HFFc6 (cell line): ENCODE results near the gene NEO1. TPM values are rescaled to one million over a fixed set of nuclear protein-coding genes. Genes with fewer than 3 reads are reported as not detected.

Source experiments
- DNase-seq: peaks from one replicate; pipeline ENCODE4 v3.0.0-alpha.2; 2018
- H3K27ac Mint-ChIP-seq: 2 replicates; pipeline ENCODE4 v1.8.0; 2020; ENCODE audit warnings: mild to moderate bottlenecking, mixed read lengths
- H3K27me3 Mint-ChIP-seq: 2 replicates; pipeline ENCODE4 v1.8.0; 2021; ENCODE audit warnings: mild to moderate bottlenecking, moderate library complexity, mixed read lengths; ENCODE audit not compliant: insufficient read depth
- H3K36me3 Mint-ChIP-seq: 2 replicates; pipeline ENCODE4 v1.8.0; 2021; ENCODE audit warnings: low read depth, mixed read lengths
- H3K4me1 Mint-ChIP-seq: 2 replicates; pipeline ENCODE4 v1.8.0; 2020; ENCODE audit warnings: low read depth, mixed read lengths
- H3K4me3 Mint-ChIP-seq: 2 replicates; pipeline ENCODE4 v1.8.0; 2020; ENCODE audit warnings: mild to moderate bottlenecking, moderate library complexity, mixed read lengths
- H3K9me3 Mint-ChIP-seq: 2 replicates; pipeline ENCODE4 v1.8.0; 2020; ENCODE audit warnings: mild to moderate bottlenecking, mixed read lengths
- total RNA-seq, 6 experiments: library from RNA; stranded (reverse); fragmentation: NEBNext Ultra II Directional; extraction: Animal tissue kit (Norgen Biotek cat#: 25700); gene quantifications; 2 replicates in 1 of 6; 3 replicates in 5 of 6; pipeline ENCODE4 v1.2.3, GENCODE V29; 2021
- TF ChIP-seq, protein P1 (sequence below): fragments of 200-600 bp; sonication (generic); IDR thresholded peaks from 2 replicates; pipeline ENCODE4 v1.5.0; 2021; ENCODE audit warnings: antibody characterized with exemption, mild to moderate bottlenecking

Gene NEO1
- total RNA-seq, 6 experiments from 2014 or later = 6.4 to 20.3 (median 16.3) TPM

DNA sequence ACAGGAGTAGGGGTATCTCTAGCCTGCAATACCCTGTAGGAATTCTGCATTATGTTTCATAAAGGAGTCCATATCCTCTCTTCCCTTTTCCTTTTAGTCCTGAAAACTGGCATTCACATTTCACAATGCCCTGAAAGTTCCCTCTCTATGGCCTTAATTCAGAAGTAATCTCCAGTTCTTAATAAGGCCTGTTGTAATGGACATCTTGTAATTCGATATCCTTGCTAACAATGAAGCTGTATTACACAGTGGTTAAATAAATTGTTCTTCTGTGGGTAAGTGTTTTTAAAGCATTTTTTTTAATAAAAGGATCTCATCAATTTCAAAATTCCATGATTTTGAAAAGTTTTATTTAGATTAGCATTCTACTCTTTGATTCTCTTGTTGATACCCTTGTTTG lies 34.3 kb upstream of the NEO1 start:
- Mint-ChIP-seq H3K27ac (no peak overlapping the region), H3K9me3 (no peaks in the 10 kb centered on the region), H3K4me1 (peaks cover 41% of the 10 kb centered on the region), H3K27me3 (peaks cover 9% of the 10 kb centered on the region), H3K36me3 (no peaks in the 10 kb centered on the region), H3K4me3 (no peak overlapping the region)
- no peak for DNase-seq
- TF ChIP-seq, protein P1, sequence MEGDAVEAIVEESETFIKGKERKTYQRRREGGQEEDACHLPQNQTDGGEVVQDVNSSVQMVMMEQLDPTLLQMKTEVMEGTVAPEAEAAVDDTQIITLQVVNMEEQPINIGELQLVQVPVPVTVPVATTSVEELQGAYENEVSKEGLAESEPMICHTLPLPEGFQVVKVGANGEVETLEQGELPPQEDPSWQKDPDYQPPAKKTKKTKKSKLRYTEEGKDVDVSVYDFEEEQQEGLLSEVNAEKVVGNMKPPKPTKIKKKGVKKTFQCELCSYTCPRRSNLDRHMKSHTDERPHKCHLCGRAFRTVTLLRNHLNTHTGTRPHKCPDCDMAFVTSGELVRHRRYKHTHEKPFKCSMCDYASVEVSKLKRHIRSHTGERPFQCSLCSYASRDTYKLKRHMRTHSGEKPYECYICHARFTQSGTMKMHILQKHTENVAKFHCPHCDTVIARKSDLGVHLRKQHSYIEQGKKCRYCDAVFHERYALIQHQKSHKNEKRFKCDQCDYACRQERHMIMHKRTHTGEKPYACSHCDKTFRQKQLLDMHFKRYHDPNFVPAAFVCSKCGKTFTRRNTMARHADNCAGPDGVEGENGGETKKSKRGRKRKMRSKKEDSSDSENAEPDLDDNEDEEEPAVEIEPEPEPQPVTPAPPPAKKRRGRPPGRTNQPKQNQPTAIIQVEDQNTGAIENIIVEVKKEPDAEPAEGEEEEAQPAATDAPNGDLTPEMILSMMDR = no peak

DNA sequence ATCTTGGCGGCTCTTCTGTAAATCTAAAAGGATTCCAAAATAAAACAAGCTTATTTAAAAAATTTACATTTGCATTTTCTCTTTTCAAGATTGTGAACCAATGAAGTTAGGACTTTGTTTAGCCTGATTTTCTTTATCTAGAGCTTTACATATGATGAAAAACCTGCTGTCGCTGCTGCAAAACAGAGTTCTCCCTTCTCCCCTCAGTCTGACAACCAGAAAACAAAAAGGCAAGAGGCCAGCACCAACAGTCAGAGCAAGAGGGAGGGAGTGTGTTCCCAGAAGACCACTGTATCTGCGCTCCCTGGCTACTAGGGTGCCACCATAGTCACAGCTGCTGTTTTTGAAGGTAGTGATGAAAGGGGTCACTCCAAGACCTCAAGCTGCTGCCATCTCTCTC lies 33.1 kb upstream of the NEO1 start:
- H3K36me3 Mint-ChIP-seq = no peaks in the 10 kb centered on the region

DNA sequence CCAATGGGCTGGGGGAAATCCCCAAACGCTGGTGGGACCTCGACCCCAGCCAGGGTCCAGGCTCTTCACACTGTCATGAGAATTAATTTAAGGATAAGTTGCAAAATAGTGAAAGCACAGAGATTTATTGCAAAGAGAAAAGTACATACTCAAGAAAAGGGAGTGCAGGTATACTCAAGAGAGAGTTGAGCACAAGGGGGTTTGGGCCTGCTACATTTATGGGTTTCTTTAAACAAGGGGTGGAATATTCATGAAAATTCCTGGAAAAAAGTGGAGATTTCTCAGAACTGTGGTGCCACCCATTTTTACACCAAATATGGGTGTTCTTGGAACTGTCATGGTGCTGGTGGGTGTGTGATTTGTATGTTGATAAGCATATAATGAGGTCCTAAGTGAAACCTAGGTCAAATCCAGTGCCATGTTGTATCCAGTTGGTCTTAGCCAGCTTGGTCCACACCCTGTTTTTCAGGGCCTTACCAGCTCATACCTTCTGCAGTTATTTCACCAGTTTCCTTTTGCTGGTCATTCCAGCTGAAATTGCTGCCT lies 32.6 kb upstream of the NEO1 start:
- DNase-seq = no peak
- TF ChIP-seq, protein P1 = no peak
- Mint-ChIP-seq H3K9me3 (no peaks in the 10 kb centered on the region), H3K4me3 (no peak overlapping the region), H3K27me3 (peaks cover 10% of the 10 kb centered on the region), H3K4me1 (peaks cover 41% of the 10 kb centered on the region), H3K36me3 (no peaks in the 10 kb centered on the region), H3K27ac (no peak overlapping the region)

More for the DNA sequence above, 33.1 kb upstream of the NEO1 start:
- TF ChIP-seq, protein P1 = no peak
- DNase-seq = no peak
- Mint-ChIP-seq H3K9me3 (no peaks in the 10 kb centered on the region), H3K4me3 (no peak overlapping the region), H3K27ac (no peak overlapping the region), H3K27me3 (peaks cover 11% of the 10 kb centered on the region), H3K4me1 (peaks cover 41% of the 10 kb centered on the region)

DNA sequence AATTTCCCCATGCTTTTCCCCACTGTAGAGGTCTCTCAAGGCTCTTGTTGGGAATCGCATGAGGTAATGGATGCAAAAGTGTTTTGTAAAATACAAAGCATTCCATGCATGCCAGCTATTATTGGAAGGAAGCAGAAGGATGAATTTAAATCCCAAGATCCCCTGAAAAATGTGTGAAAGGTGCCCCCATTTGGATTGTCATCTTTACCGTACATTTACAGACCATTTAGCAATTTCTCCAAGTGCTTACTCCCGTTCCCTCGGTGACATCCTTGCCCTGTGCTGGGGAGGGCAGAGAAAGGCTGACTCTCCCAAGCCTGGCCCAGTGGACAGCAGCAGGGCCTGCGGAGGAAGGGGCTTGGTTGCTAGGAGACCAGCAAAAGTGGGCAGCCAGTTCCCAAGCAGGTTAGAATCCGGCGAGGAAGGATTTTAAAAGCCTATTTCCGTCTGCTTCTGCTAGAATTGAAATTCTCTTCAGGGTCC lies 31.1 kb upstream of the NEO1 start:
- TF ChIP-seq, protein P1 = no peak
- Mint-ChIP-seq H3K9me3 (no peaks in the 10 kb centered on the region), H3K4me3 (no peak overlapping the region), H3K4me1 (peaks cover 35% of the 10 kb centered on the region), H3K27me3 (peaks cover 9% of the 10 kb centered on the region), H3K27ac (no peak overlapping the region), H3K36me3 (no peaks in the 10 kb centered on the region)
- DNase-seq = no peak

DNA sequence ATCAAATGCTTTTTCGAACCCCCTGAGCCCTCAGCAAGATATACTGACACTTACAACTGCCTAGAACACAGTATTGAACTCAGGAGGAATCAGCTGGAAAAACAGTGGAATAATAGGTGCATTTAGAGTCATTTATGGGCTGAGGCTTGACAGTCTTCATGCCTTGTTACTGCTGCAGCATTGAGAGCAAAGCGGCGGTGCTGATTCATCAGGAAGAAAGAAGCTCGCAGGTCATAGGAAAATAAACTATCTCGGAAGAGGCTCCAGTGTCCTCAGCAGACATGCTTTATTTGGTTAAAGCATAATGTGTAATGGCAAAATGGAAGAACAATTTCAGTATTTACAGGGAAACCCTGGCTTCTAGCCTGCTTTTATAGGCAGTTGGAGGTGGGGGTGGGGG lies 30.1 kb upstream of the NEO1 start:
- H3K4me1 Mint-ChIP-seq = peaks cover 35% of the 10 kb centered on the region
- peaks cover 9% of the 10 kb centered on the region for H3K27me3 Mint-ChIP-seq
- peak; percentile 19 for DNase-seq
- no peaks in the 10 kb centered on the region for H3K36me3 Mint-ChIP-seq
- peak overlapping the region; percentile 29; the same call in 1 of the 2 replicates for H3K4me3 Mint-ChIP-seq
- H3K9me3 Mint-ChIP-seq = no peaks in the 10 kb centered on the region
- H3K27ac Mint-ChIP-seq = no peak overlapping the region
- TF ChIP-seq, protein P1 = no peak

DNA sequence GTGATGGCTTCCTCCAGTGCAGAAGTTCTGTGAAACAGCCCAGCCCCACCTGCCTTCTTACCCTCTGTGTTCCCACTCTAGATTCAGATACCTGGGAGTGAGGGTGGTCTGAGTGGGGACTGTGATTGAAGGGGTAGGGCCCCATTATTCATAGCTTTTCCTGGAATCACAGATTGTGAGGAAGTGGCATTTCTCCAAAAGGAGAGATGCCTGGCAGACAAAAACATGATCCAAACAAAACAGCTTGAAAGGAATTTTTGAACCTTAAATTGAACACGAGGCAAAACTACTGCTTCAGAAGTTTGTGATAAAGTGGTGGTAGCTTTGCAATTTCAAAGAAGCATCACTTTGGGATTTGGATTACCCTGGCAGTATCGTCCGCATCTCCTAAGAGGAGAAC lies 29.2 kb upstream of the NEO1 start:
- H3K4me1 Mint-ChIP-seq = peaks cover 30% of the 10 kb centered on the region
- no peak for DNase-seq
- no peak overlapping the region for H3K27ac Mint-ChIP-seq
- H3K4me3 Mint-ChIP-seq = no peak overlapping the region
- H3K36me3 Mint-ChIP-seq = no peaks in the 10 kb centered on the region
- peaks cover 11% of the 10 kb centered on the region for H3K27me3 Mint-ChIP-seq
- TF ChIP-seq, protein P1 = no peak
- no peaks in the 10 kb centered on the region for H3K9me3 Mint-ChIP-seq
